HG03095 (cell line): Measurements from ENCODE around the gene BOD1.
"Not testable (repeated sequence)": the region's sequence is repeated elsewhere in the genome, so short reads cannot be mapped to it uniquely, and the experiment has no call there.

Source experiments
- ATAC-seq: cut with Tn5 transposase; IDR thresholded peaks from one replicate; pipeline ENCODE4 v1.9.1; 2021; ENCODE audit warnings: moderate library complexity; ENCODE audit not compliant: unreplicated experiment

The BOD1 gene

GRCh38 chr5:173620784-173621183, 4.3 kb upstream of the BOD1 start:
- no peak for ATAC-seq

- ATAC-seq = no peak
Measured at GRCh38 chr5:173618927-173619519, 2.6 kb upstream of the BOD1 start.

DNA sequence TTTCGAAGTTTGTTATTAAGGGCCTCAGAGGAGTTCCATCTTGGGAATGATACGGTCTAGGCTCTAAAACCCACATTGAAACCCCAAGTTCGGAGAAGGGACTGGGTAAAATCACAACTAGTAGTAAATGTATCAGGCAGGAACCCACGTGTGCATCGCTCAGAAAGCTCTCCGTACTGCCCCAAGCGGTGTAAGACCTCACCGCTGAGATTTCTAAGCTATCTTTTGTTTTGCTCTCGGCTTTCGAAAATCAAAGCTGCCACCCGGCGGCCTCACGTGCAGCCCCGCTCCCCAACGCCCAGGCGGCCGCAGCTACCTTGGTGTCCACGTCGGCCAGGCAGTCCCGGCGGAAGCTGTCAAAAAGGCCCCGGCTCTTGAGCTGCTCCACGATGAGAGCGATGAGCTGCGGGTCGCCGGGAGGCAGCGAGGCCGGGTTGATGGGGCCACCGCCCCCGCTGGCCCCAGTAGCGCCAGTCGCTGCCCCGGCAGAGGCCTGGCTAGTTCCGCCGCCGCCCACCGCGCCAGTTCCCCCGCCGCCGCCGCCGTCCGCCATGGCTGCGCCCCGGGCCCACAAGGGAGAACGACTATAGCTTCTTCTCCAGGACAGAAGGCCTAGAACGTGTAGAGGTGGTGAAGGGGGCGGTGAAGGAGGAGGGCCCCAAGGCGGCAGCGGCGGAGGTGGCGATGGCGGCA, 420 bp downstream of the BOD1 start:
- peak; percentile 47 for ATAC-seq

DNA sequence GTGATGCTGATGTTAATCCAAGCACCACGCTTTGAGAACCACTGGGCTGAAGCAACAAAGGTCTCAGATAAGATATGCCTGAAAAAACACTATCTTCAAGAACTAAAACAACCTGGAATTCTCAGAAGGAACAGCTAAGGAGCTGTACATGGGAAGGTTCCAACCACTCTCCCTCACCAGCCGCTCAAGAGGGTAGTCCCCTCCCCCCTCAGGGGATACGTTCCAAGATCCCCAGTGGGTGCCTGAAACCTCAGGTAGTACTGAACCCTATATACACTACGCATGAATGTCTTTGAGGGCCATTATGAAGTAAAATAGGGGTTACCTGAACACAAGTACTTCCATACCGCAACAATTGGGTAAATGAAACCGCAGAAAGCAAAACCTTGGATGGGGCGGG, 1.9 kb downstream of the BOD1 start:
- no peak for ATAC-seq

GRCh38 chr5:173613433-173614159, 2.9 kb downstream of the BOD1 start:
- ATAC-seq = no peak

- no peak for ATAC-seq
Measured at GRCh38 chr5:173612948-173613347, 3.5 kb downstream of the BOD1 start.

GRCh38 chr5:173611706-173612105, 4.7 kb downstream of the BOD1 start:
- no peak for ATAC-seq

DNA sequence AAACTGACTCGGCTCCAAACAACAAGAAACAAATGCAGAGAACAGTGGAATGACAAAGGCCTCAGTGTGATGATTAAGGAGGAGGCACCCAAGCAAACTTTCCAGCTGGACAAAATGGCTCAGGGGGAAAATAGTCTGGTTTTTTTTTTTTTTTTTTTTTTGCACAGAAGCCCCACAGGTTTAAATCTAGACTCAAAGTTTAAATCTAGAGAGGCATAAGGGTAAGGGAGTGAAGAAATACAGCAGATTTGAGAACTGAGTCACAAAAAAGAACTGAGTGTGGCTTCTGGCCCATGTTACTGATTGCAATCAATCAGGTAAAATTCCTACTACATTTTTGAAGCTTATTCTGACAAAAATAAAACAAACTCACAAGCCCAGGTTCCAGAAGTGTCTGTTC, 12.3 kb downstream of the BOD1 start:
- no peak for ATAC-seq

DNA sequence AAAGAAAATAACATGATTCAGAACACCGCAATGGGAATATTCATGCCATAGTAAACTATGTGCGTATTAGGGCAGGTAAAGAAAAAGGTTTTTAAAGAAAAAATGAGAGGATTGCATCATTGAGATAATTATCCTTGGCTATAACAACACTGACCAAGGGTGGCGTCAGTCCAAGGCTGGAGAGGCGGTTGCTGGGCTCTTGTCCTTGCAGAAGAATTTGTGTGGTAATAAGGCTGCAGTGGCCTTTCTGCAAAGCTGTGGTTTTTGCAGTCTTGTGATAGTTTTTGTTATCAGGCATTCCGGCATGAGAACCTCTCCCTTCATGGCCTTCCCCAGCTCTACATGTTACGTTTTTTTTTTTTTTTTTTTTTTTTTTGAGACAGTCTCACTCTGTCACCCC, 14.0 kb downstream of the BOD1 start:
- ATAC-seq = no peak

DNA sequence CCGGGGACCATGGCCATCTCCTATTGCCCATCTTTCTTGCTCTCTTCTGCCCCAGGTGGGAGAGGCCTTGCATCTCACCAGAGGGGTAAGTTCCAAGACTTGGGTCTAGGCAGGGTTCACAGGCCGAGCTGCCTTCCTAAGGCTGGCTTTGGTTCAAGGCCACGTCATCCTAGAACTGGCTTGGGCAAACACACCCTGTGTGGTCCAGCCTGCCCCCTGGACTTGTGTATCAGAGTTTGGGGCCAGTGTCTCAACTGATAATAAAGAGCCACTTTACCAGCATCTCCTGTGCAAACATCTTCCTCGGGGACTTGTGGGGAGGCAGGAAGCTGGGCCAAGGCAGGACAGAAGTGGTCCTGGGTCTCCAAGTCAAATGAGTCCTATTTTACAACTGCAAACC, 17.8 kb downstream of the BOD1 start:
- ATAC-seq = no peak

DNA sequence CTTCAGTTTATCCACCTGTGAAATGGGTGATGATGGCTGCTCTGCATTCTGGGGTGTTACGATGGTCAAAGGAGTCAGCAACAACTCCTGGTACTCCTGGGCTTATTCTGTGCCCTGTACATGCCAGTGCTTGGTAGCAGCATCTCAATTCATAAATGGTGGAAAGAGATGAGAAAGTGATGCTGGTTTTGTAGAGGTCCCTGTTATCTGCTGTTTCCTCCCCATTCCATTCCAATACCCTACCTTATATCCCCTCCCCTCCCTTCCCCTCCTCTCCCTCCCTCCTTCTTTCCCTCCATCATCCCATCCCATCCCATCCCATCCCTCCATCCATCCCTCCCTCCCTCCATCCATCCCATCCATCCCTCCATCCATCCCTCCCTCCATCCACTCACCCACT, 19.1 kb downstream of the BOD1 start:
- no peak for ATAC-seq

GRCh38 chr5:173595841-173596240, 20.6 kb downstream of the BOD1 start:
- no peak for ATAC-seq

DNA sequence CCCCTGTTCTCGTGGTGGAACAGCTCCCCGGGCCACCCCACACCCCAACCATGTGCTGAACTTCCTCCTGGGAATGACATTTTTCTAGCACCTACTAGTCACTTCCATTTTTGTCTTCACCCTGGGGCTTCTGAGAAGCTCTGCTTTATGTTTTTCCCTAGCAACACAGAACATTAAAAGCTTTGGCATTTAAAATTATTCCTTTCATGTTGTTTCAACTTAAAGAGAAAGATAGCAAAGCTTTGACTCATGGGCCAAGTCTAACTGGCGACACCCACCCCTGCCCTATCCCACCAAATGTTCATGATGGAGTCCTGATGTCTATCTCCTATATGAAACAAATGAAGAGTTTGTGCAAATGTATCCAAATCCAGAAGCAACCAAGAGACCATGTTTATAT, 22.4 kb downstream of the BOD1 start:
- no peak for ATAC-seq

DNA sequence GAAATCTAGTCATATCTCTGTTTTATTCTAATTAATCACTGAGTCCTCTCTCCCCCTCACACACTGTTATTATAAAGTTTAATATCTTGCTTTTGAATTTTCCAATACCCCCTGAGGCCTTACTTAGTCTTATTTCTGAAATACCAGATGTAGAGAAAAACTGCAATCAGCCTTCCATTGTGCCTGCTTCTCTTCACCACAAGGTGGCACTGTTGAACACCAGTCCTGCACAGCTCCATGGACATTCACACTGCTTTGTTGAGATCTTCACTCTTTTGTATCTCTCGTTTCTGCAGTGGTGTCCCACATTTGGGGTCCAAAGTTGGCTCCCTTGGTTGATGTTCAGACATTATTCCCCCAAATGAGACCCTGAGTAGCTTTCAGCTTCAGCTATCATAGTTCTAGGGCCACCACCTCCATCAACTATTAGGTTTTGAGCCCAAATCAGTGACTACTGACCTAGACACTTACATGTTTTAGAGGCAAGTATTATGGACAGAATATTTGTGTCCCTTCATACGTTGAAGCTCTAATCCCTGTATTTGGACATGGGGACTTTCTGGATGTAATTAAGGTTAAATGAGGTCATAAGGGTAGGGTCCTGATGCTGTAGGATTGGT, 24.3 kb downstream of the BOD1 start:
- ATAC-seq = no peak

- ATAC-seq = no peak
Measured at GRCh38 chr5:173591056-173591514, 25.4 kb downstream of the BOD1 start.

- ATAC-seq = no peak
Measured at GRCh38 chr5:173590436-173591055, 25.9 kb downstream of the BOD1 start.

GRCh38 chr5:173586133-173586532, 30.3 kb downstream of the BOD1 start:
- ATAC-seq = not testable (repeated sequence)

GRCh38 chr5:173583346-173583745, 33.1 kb downstream of the BOD1 start:
- no peak for ATAC-seq

DNA sequence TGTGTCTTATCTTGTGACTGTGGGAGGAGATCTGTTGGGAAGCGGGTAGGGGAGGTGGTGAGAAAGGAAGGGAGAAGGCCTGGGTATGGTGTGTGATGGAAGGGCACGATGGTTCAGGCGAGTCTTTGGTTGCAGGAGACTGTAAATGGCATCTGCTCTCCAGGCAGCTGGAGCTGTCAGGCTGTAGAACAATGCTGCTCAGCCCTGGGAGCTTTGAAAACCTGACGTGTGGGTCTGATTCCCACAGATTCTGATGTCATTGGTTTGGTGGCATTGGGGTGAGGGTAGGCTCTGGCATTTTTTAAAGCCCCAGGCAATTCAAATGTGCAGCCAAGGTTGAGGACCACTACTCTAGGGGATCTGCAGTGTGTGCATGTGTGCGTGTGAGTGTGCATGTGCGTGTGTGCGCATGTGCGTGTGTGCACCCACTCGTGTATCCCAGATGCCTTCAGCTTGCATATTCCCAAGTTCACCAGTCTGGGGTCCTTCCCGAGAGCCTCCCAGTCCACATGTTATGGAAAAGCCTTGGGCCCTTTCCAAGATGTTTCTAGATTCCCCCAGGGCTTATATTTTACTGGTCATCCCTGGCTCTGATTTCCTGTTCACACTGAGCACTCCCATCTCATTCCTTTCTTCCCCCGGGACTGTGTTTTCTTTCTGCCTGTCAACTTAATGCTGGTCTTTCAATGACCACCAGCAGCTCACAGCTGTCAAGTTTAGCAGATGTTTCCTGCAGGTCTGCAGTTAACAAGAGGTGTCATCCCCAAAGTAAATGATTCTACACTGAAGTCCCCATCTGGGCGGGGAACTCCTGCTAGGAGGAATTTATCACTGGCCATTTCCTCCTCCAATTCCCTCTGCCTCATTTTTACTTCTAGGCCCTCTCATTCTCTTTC, 34.0 kb downstream of the BOD1 start:
- ATAC-seq = no peak
